NCI-H187 (cell line): Measurements from ENCODE around the gene RNF125.
"Not testable (repeated sequence)": the region's sequence is repeated elsewhere in the genome, so short reads cannot be mapped to it uniquely, and the experiment has no call there.

Experiments used
- DNase-seq, 2 experiments: peaks; one replicate each; lab custom pipeline; 2025; lab: John Stamatoyannopoulos, UW

The RNF125 gene

GRCh38 chr18:32025744-32026143 is 7.1 kb downstream of the RNF125 start:
- no peak for DNase-seq

GRCh38 chr18:32026491-32027086 is 8.0 kb downstream of the RNF125 start:
- no peak for DNase-seq

- no peak for DNase-seq
These were observed 10.9 kb downstream of the RNF125 start for GRCh38 chr18:32029558-32029957.

- no peak for DNase-seq
These were observed 14.0 kb downstream of the RNF125 start for GRCh38 chr18:32032609-32033008.

- no peak for DNase-seq
These were observed 18.0 kb downstream of the RNF125 start for GRCh38 chr18:32036506-32037180.

GRCh38 chr18:32037616-32038015 is 19.0 kb downstream of the RNF125 start:
- DNase-seq, result no peak

- no peak for DNase-seq
These were observed 22.3 kb downstream of the RNF125 start for GRCh38 chr18:32040936-32041335.

GRCh38 chr18:32042337-32042736 is 23.7 kb downstream of the RNF125 start:
- DNase-seq, result no peak

- peak in 1 of 2 experiments; percentile 8 for DNase-seq
These were observed 30.0 kb downstream of the RNF125 start for GRCh38 chr18:32048507-32049091.

GRCh38 chr18:32049393-32050171 is 31.0 kb downstream of the RNF125 start:
- DNase-seq, result no peak

- DNase-seq, result no peak
These were observed 38.2 kb downstream of the RNF125 start for GRCh38 chr18:32056613-32057358.

- DNase-seq, result no peak
These were observed 39.1 kb downstream of the RNF125 start for GRCh38 chr18:32057624-32058165.

GRCh38 chr18:32060026-32060425 is 41.4 kb downstream of the RNF125 start:
- DNase-seq, result no peak

GRCh38 chr18:32067375-32068167 is 48.9 kb downstream of the RNF125 start:
- DNase-seq, result no peak

- DNase-seq, result no peak
These were observed 53.7 kb downstream of the RNF125 start for GRCh38 chr18:32072321-32072720.

GRCh38 chr18:32074206-32074605 is 55.6 kb downstream of the RNF125 start:
- DNase-seq, result no peak

- DNase-seq, result no peak
These were observed 60.2 kb downstream of the RNF125 start for GRCh38 chr18:32078845-32079244.

GRCh38 chr18:32081881-32082280 is 63.3 kb downstream of the RNF125 start:
- no peak for DNase-seq

GRCh38 chr18:32083781-32084180 is 65.2 kb downstream of the RNF125 start:
- DNase-seq, result no peak

GRCh38 chr18:32086881-32087280 is 68.3 kb downstream of the RNF125 start:
- no peak for DNase-seq

GRCh38 chr18:32090831-32091230 is 72.2 kb downstream of the RNF125 start:
- DNase-seq, result not testable (repeated sequence)
